ENCODE measurements around the gene BTBD19. TPM values are rescaled to one million over a fixed set of nuclear protein-coding genes. Genes with fewer than 3 reads are reported as not detected.
A peak's percentile ranks its signal among the peaks of the same experiment; 100 is the strongest.

BTBD19 gene
- total and polyA plus RNA-seq, 2 experiments from 2014 or later: 0.98 to 1.3 TPM

DNA sequence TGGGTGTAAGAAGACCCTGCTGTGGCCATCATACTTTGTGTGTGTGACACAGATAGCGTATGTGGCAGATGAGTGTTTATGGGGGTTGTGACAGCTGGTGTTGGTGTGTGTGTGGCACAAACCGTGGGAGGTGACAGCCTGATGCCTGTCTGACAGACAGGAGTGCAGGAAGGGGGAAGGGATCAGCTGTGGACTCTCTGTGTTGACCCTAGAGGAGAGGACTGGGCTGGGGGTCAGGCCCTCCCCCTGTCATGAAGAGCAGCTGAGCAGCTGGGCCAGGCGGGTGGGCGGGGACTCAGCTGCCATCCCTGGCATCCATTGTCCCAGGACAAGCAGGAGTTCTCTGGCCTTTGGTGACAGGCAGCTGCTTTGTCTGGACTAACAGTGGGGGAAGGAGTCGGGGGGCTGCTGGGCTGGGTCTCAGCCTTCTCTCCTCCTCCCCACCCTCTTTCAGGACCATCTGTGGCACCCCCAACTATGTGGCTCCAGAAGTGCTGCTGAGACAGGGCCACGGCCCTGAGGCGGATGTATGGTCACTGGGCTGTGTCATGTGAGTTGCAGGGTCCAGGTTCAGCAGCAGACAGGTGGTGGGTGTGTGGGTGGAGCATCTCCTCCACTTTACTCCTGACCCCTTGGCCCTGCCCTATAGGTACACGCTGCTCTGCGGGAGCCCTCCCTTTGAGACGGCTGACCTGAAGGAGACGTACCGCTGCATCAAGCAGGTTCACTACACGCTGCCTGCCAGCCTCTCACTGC is 5.8 kb upstream of the BTBD19 start:
- Histone ChIP-seq H3K4me1 (ENCODE audit: low read depth) (peaks cover 17% of the 10 kb centered on the region), H3K4me3 (no peak overlapping the region), H3K27ac (peak overlapping the region; percentile 53), H3K27me3 (no peaks in the 10 kb centered on the region), H3K9me3 (ENCODE audit: low read depth) (no peaks in the 10 kb centered on the region), H3K36me3 (peaks cover 6% of the 10 kb centered on the region)
- DNase-seq (ENCODE audit: low read depth in 1 of 2, low spot score in 1 of 2): no peak
- TF ChIP-seq, protein P1, sequence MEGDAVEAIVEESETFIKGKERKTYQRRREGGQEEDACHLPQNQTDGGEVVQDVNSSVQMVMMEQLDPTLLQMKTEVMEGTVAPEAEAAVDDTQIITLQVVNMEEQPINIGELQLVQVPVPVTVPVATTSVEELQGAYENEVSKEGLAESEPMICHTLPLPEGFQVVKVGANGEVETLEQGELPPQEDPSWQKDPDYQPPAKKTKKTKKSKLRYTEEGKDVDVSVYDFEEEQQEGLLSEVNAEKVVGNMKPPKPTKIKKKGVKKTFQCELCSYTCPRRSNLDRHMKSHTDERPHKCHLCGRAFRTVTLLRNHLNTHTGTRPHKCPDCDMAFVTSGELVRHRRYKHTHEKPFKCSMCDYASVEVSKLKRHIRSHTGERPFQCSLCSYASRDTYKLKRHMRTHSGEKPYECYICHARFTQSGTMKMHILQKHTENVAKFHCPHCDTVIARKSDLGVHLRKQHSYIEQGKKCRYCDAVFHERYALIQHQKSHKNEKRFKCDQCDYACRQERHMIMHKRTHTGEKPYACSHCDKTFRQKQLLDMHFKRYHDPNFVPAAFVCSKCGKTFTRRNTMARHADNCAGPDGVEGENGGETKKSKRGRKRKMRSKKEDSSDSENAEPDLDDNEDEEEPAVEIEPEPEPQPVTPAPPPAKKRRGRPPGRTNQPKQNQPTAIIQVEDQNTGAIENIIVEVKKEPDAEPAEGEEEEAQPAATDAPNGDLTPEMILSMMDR (IDR thresholded peaks at IDR 0.05; ENCODE audit: low read depth, low read length): no peak

DNA sequence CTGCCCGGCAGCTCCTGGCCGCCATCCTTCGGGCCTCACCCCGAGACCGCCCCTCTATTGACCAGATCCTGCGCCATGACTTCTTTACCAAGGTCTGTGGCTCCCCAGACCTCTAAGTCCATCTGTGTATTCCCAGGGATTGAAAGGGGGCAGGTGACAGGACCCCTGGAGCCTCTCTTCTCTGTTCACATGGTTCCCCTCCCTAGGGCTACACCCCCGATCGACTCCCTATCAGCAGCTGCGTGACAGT is 5.3 kb upstream of the BTBD19 start:
- peaks cover 22% of the 10 kb centered on the region for H3K4me1 ChIP-seq (ENCODE audit: low read depth)
- no peaks in the 10 kb centered on the region for H3K27me3 ChIP-seq
- peaks cover 6% of the 10 kb centered on the region for H3K36me3 ChIP-seq
- H3K27ac ChIP-seq: peak overlapping the region; percentile 53
- H3K9me3 ChIP-seq (ENCODE audit: low read depth): no peaks in the 10 kb centered on the region
- DNase-seq (ENCODE audit: low read depth in 1 of 2, low spot score in 1 of 2): no peak
- no peak overlapping the region for H3K4me3 ChIP-seq
- TF ChIP-seq, protein P1 (IDR thresholded peaks at IDR 0.05; ENCODE audit: low read depth, low read length): no peak

DNA sequence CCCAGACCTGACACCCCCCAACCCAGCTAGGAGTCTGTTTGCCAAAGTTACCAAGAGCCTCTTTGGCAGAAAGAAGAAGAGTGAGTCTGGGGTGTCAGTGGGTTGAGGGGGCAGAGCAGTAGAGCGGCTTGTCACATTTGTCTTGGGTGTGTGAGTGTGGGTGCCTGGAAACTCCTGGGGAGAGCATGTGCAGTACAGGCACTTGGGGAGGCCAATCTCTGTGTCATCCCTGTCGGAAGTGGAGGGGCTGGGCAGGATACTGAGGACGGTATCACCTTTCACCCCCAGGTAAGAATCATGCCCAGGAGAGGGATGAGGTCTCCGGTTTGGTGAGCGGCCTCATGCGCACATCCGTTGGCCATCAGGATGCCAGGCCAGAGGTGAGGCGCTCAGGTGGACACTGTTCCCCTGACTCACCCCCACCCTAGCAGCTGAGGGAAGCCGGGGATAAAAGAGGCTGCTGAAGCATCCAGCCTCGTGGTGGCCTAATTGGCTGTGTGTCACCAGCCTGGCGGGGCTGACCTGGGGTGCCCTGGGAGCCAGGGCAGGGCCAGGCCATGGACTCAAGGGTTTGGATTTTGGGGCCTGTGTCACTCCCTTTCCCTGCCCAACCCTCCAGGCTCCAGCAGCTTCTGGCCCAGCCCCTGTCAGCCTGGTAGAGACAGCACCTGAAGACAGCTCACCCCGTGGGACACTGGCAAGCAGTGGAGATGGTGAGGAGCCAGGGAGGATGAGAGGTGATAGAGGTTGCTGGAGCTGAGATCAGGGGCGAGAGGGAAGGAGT is 4.8 kb upstream of the BTBD19 start:
- Histone ChIP-seq H3K9me3 (ENCODE audit: low read depth) (no peaks in the 10 kb centered on the region), H3K4me1 (ENCODE audit: low read depth) (peaks cover 27% of the 10 kb centered on the region), H3K27ac (peak overlapping the region; percentile 53), H3K4me3 (no peak overlapping the region), H3K27me3 (no peaks in the 10 kb centered on the region), H3K36me3 (peaks cover 6% of the 10 kb centered on the region)
- TF ChIP-seq, protein P1 (IDR thresholded peaks at IDR 0.05; ENCODE audit: low read depth, low read length): no peak
- no peak for DNase-seq (ENCODE audit: low read depth in 1 of 2, low spot score in 1 of 2)

DNA sequence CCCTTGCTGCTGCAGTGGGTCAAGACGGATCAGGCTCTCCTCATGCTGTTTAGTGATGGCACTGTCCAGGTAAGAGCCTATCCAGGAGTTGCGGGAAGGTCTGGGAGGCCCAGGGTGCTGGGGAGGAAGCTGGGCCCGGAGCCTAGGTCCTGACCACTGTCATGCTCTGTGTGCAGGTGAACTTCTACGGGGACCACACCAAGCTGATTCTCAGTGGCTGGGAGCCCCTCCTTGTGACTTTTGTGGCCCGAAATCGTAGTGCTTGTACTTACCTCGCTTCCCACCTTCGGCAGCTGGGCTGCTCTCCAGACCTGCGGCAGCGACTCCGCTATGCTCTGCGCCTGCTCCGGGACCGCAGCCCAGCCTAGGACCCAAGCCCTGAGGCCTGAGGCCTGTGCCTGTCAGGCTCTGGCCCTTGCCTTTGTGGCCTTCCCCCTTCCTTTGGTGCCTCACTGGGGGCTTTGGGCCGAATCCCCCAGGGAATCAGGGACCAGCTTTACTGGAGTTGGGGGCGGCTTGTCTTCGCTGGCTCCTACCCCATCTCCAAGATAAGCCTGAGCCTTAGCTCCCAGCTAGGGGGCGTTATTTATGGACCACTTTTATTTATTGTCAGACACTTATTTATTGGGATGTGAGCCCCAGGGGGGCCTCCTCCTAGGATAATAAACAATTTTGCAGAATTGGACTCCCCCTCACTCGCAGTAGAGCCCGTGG is 2.9 kb upstream of the BTBD19 start:
- no peak overlapping the region for H3K4me3 ChIP-seq
- no peak for DNase-seq (ENCODE audit: low read depth in 1 of 2, low spot score in 1 of 2)
- peaks cover 6% of the 10 kb centered on the region for H3K36me3 ChIP-seq
- no peaks in the 10 kb centered on the region for H3K9me3 ChIP-seq (ENCODE audit: low read depth)
- no peaks in the 10 kb centered on the region for H3K27me3 ChIP-seq
- H3K4me1 ChIP-seq (ENCODE audit: low read depth): peaks cover 35% of the 10 kb centered on the region
- TF ChIP-seq, protein P1 (IDR thresholded peaks at IDR 0.05; ENCODE audit: low read depth, low read length): no peak
- H3K27ac ChIP-seq: no peak overlapping the region

DNA sequence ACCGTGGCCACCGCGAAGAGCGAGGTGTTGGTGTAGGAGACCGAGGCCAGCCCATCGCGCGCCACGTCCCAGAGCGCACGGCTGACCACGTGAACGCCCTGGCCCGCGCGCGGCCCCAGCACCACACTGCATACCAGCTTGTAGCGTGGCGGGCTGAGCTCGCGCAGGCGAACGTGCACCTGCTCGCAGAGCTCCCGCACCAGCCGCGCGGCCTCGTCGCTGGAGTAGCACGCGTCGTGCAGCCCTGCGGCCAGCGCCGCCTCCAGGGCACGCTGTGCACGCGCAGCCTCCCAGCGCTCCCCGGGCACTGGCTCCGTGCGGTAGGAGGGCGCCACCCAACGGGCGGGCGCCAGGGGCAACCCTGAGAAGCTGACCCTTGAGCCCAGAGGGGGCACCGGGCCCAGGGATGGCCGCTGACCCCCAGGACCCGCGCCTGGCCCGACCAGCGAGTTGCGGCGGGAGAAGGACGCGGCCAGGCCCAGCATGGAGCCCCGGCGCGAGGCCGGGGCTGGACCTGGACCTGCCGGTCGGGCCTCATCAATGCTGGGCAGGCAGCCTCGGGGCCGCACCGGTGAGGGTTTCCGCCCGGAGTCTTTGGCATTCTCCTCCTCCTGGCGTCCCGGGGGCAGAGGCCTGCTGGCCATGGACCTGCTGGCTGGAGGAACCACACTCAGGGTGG is 2.2 kb upstream of the BTBD19 start:
- peaks cover 35% of the 10 kb centered on the region for H3K4me1 ChIP-seq (ENCODE audit: low read depth)
- H3K4me3 ChIP-seq: no peak overlapping the region
- no peak for DNase-seq (ENCODE audit: low read depth in 1 of 2, low spot score in 1 of 2)
- H3K27ac ChIP-seq: no peak overlapping the region
- peaks cover 6% of the 10 kb centered on the region for H3K36me3 ChIP-seq
- TF ChIP-seq, protein P1 (IDR thresholded peaks at IDR 0.05; ENCODE audit: low read depth, low read length): no peak
- H3K9me3 ChIP-seq (ENCODE audit: low read depth): no peaks in the 10 kb centered on the region
- no peaks in the 10 kb centered on the region for H3K27me3 ChIP-seq
